GM11168 (cell line): ENCODE data around the gene GRIK3.

Experiments
- in situ Hi-C: fragments of 300-500 bp; cut with MboI; formaldehyde crosslinking; loops from one replicate; pipeline ENCODE4 v1.12.0; 2022; ENCODE audit warnings: low sequenced_read_pairs; ENCODE audit not compliant: unreplicated experiment

Gene GRIK3

DNA sequence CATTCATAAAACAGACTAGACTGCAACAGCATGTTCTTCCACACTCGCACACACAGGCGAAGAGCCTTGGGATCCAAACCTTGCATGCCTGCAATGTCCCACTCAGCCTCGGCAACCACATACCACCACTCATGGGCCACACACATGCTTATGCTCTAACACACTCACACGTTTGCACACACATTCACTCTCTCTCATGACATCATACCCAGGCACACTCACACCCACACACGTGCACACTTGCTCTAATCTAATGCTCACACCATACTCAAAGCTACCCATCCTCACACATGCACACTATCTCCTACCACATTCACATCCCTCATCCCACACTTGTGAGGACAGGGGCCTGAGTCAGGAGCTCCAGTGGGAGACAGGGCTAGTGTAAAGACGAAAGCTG lies 50.3 kb downstream of the GRIK3 start:
- in situ Hi-C loops = no loop called here

DNA sequence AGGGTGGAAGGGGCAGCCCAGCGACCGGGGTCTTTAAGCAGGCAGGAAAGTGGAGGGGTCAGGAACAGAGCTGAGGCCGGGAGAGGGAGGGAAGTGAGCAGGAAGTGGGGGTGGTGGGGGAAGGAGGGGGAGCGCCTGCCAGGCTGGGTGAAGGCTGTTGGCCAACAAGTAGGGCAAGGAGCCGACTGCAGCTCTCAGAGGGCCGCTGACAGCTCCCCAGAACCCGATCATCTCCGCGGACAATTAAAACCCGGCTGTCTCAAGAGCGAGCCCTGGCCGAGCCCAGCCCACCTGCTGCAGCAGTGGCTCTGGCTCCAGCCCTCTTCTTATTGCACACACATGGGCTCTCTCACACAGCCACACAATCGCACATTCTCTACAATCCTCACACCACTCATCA lies 51.6 kb downstream of the GRIK3 start:
- in situ Hi-C loops = no loop called here

GRCh38 chr1:36981771-36982622 lies 52.3 kb downstream of the GRIK3 start:
- in situ Hi-C loops = no loop called here

DNA sequence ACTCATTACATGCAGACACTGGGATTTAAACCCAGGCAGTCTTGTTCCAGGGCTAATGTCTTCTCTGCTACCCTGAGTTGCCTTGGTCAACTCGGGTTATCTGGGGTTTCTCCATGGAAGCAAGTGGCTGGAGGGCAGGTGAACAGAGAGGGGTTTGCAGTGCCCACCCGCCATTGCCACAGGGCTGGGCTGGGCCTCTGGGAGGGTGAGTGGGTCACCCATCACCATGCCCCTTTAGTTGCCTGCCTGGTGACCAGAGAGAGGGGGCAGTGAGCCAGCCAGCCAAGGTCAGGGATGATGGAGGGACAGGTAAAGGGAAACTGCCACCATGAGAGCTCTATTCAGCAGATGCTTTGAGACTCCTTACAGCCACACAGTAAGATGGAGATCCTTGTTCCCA lies 53.2 kb downstream of the GRIK3 start:
- in situ Hi-C loops = no loop called here

DNA sequence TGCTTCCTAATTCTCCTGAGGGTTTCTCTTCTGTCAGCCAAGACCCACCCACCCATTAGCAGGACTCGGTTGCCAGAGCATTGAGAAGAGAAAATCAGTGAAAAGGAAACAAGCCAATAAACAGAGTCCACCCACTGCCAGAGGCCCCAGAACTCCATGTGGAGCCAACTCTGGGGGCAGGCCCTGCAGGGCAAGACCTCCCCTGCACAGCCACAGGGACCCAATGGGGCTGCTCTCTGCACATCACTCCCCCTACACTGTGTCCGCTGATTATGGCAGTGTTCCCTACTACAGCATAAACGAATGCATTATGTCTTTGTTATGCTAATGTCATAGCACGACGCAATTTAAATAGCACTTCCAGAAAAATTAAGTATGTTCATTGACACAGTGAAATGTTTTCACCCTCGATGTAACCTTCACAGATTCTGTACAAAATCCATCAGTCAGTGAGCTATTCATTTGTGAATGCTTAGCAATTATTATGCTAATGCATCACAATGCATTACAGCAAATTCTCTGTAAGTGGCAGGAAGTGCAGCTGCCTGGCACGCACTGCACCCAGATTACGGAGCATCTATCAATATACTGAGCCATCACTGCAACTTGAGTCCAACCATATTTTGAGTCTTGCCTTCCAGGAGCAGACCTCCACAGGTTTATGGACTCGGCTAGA lies 56.4 kb downstream of the GRIK3 start:
- in situ Hi-C loops = no loop called here

- in situ Hi-C loops = no loop called here
Observed at GRCh38 chr1:36975642-36976041, 58.7 kb downstream of the GRIK3 start.

- in situ Hi-C loops = no loop called here
Observed at GRCh38 chr1:36973056-36973455, 61.3 kb downstream of the GRIK3 start.

GRCh38 chr1:36971852-36972618 lies 62.3 kb downstream of the GRIK3 start:
- in situ Hi-C loops = no loop called here

DNA sequence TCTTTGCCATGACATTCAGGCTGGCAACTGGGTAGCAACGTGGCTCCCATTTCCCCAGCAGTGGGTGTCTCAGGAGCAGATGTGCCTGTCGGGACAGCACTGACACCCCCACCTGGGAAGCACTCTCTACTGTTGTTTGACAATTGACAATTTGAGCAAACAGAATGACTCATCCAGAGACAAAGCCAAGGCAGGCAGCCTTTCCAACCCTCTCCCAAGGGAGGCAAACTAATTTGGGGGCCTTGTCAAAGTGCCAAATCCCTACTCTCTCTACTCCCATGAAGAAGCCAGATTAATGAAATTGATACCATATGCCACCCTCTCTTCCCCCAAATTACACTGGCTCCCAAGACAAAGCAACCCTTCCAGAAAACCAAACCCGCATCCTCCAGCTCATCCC lies 65.6 kb downstream of the GRIK3 start:
- in situ Hi-C loops = no loop called here

GRCh38 chr1:36966242-36966641 lies 68.1 kb downstream of the GRIK3 start:
- in situ Hi-C loops = no loop called here

DNA sequence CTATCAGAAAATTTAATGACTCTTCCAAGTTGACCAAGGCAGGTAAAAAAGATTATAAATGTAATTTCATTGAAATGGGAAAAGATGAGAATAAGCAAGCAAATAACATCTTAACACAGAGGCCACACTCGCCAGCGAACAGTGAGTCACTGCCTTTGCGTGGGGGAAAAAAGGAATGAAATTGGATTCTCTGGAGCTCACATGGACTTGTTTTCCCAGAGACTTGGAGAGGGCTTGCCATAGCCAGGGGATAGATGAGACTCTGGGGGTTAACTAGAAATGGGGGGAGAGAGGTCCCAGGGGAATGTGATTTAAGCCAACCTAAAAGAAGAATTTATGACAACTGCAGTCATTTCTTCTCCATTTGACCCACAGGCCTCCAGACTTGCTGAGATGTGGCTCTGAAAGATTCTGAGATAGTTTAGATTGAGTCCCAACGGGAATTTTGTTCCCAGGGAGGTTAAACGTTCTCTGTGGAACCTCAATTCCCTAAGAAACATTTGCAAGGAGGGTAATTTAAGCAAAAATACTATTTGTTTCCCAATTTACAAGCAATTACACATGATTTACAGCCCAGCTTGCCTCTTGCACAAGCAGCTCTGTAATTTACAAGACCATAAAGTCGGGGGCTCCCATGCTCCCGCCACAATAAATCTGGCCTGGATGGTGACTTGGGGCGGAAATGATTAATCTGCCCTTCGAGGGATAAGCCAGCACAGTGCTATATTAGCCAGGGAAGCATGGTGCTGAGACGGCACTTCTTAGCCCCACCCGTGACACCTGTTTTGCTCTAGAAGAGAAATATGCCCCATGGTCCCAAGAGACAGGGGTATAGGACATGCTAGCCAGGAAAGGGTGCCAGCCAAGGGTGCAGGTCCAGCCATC lies 68.8 kb downstream of the GRIK3 start:
- in situ Hi-C loops = no loop called here

GRCh38 chr1:36964830-36965229 lies 69.5 kb downstream of the GRIK3 start:
- in situ Hi-C loops = no loop called here

GRCh38 chr1:36963006-36963405 lies 71.3 kb downstream of the GRIK3 start:
- in situ Hi-C loops = no loop called here

GRCh38 chr1:36961062-36961615 lies 73.2 kb downstream of the GRIK3 start:
- in situ Hi-C loops = no loop called here

DNA sequence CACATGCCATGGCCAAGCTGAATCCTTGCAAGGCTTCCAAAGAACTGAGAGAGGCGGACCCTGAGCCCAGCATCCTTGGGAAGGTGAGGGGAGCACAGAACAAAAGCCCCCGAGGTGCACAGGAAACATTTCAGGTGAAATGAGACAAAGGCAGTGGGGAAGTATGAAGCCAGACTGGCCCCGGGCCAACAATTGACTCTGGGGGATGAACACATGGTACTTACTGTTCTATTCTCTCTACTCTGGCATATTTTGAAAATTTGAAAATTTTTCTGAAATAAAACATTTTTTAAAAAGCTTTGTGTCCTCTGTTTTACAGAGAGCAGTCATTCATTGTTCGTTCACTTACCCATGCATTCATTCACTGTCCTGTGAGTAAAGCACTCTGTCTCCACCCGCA lies 77.7 kb downstream of the GRIK3 start:
- in situ Hi-C loops = no loop called here

DNA sequence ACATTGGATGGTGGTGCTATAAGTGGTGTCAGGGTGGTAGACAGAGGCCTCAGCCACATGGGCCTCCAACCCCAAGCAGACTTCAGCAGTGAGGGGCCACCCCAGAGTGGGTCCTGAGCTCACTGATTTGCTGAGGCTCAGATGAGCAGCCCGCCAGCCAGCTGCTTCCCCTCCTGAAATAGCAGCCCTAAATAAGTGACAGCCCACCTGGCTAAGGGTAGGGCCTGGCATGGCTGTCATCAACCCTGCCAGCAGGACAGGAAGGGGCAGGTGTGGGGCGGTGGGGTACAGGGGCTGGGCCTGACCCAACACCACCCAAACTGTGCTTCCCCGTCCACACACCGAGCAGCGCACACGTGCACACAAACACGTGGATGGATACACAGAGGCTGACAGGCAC lies 79.3 kb downstream of the GRIK3 start:
- in situ Hi-C loops = no loop called here

GRCh38 chr1:36953061-36953460 lies 81.3 kb downstream of the GRIK3 start:
- in situ Hi-C loops = no loop called here

GRCh38 chr1:36951761-36952160 lies 82.6 kb downstream of the GRIK3 start:
- in situ Hi-C loops = no loop called here

DNA sequence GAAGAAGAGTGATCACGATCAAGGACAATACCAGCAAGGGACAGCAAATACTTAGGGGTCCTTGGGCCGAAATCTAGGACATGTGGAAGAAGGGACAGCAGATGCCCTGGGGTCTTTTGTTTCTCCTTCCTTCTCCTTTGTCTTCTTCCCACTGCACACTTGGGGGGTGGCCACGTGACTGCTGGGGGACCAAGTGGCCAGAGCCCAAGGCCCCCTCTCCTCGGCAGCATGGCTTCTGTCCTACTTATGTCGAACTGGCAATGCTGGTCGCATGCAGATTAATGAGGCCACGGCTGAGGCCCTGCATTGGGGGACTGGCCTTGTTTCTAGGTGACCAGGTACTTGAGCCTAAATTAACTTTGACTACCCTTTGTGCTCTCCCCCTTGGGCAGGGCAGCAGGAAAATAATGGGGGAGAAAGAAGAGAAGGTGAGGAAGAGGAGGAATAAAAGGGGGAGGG lies 83.0 kb downstream of the GRIK3 start:
- in situ Hi-C loops = no loop called here
